ENCODE results near the gene RAB34. TPM values are rescaled to one million over a fixed set of nuclear protein-coding genes. Genes with fewer than 3 reads are reported as not detected.
A peak's percentile ranks its signal among the peaks of the same experiment; 100 is the strongest.

The RAB34 gene
- total and polyA plus RNA-seq, 2 experiments from 2014 or later: 160 to 180 TPM

DNA sequence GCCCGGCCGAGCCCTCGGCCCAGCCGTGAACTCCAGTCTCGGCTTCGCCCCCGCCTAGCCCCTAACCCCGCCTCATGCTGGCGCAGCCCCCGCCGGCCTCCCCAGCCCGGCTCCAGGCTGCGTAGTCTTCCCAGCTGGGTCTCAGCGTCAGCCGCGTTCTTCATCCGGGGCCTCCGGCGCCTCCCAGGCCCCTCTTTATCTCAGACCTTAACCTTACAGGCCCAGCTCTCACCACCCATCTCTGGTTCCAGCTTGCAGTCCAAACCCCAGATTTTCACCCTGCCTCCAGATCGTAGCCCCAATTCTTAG, 6.0 kb downstream of the RAB34 start, which contains the start of gene PROCA1:
PROCA1 (minus strand) TSS at position 166 of the 309 bp plus-strand sequence. CDS start 228 bp downstream, outside the sequence.
- Histone ChIP-seq H4K20me1 (ENCODE audit: insufficient read depth, poor library complexity, severe bottlenecking) (peaks cover 4% of the 10 kb centered on the region), H3K79me2 (peaks cover 25% of the 10 kb centered on the region), H3K27ac (peak within 1 kb of the TSS; percentile 97), H3K4me2 (peak within 1 kb of the TSS; percentile 85), H3K4me3 (peak within 1 kb of the TSS; percentile 34), H3K4me1 (ENCODE audit: insufficient read depth) (peaks cover 28% of the 10 kb centered on the region), H3K36me3 (replicated peaks; ENCODE audit: insufficient read depth, low read depth) (no peaks in the 10 kb centered on the region), H3K9me2 (replicated peaks; ENCODE audit: insufficient read depth) (no peaks in the 10 kb centered on the region), H2AFZ (peak within 1 kb of the TSS; percentile 30), H3K27me3 (no peaks in the 10 kb centered on the region), H3K9me3 (ENCODE audit: low read depth) (no peaks in the 10 kb centered on the region)
- WGBS (ENCODE audit: low lambda C conversion rate, missing lambda C conversion rate): 4% methylated on average over 16 of the region's 20 CpGs
- peak; percentile 75 for DNase-seq (ENCODE audit: low spot score)
- TF ChIP-seq EZH2 (IDR thresholded peaks at IDR 0.05; ENCODE audit: borderline replicate concordance) (no peak), EZH2phosphoT487 (IDR thresholded peaks at IDR 0.05; ENCODE audit: low read depth, severe bottlenecking, unreplicated experiment) (no peak)
- TF ChIP-seq, protein P1, sequence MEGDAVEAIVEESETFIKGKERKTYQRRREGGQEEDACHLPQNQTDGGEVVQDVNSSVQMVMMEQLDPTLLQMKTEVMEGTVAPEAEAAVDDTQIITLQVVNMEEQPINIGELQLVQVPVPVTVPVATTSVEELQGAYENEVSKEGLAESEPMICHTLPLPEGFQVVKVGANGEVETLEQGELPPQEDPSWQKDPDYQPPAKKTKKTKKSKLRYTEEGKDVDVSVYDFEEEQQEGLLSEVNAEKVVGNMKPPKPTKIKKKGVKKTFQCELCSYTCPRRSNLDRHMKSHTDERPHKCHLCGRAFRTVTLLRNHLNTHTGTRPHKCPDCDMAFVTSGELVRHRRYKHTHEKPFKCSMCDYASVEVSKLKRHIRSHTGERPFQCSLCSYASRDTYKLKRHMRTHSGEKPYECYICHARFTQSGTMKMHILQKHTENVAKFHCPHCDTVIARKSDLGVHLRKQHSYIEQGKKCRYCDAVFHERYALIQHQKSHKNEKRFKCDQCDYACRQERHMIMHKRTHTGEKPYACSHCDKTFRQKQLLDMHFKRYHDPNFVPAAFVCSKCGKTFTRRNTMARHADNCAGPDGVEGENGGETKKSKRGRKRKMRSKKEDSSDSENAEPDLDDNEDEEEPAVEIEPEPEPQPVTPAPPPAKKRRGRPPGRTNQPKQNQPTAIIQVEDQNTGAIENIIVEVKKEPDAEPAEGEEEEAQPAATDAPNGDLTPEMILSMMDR (IDR thresholded peaks at IDR 0.05; ENCODE audit: poor library complexity): no peak

DNA sequence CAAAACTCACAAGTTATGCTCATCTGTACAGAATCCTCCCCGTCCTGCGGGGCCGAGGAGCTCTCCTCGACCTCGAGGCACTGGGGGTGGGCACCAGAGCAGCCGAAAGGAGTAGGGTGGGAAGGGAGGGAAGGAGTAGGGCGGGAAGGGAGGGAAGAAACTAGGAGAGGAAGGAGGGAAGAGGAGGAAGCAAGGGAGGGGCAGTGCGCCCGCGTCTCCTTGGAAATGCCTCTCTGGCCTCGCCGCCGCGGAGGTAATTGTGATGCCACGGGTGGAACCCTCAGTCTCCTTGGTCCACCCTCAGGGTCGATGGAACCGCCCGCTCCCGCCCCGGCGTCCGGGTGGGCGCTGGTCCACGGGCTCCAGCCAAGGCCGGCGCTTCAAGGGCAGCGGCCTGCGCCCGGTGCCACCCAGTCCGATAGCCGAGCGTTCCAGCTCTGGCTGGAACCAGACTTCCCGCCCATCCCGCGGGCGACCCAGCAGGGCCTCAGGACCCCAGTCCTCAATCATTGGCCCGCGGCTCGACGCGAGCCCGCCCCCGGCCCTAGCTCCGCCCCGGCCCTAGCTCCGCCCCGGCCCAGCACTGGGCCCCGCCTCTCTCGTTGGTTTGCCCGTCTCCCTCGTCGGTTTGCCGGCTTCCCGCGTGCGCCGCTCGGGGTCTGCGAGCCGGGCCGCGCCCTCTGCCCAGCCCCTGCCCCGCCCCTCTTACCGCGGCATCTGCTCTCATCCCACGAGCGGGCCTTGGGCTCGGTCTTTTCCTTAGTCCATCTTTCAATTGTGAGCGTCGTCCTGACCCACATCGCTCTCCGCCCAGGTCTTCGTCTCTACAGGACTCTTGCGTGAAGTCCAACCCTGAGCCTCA, 6.6 kb downstream of the RAB34 start:
- no peaks in the 10 kb centered on the region for H3K36me3 ChIP-seq (replicated peaks; ENCODE audit: insufficient read depth, low read depth)
- peak overlapping the region; percentile 85 for H3K4me2 ChIP-seq
- H3K4me3 ChIP-seq: peak overlapping the region; percentile 34
- peaks cover 19% of the 10 kb centered on the region for H3K79me2 ChIP-seq
- DNase-seq (ENCODE audit: low spot score): peak; percentile 97
- no peaks in the 10 kb centered on the region for H3K9me2 ChIP-seq (replicated peaks; ENCODE audit: insufficient read depth)
- 2% methylated on average over 30 of the region's 74 CpGs for WGBS (ENCODE audit: low lambda C conversion rate, missing lambda C conversion rate)
- H4K20me1 ChIP-seq (ENCODE audit: insufficient read depth, poor library complexity, severe bottlenecking): no peaks in the 10 kb centered on the region
- peak overlapping the region; percentile 97 for H3K27ac ChIP-seq
- H3K4me1 ChIP-seq (ENCODE audit: insufficient read depth): peaks cover 24% of the 10 kb centered on the region
- H3K27me3 ChIP-seq: no peaks in the 10 kb centered on the region
- peak overlapping the region; percentile 30 for H2AFZ ChIP-seq
- TF ChIP-seq, protein P1 (IDR thresholded peaks at IDR 0.05; ENCODE audit: poor library complexity): no peak
- TF ChIP-seq EZH2 (IDR thresholded peaks at IDR 0.05; ENCODE audit: borderline replicate concordance): no peak
- no peak for TF ChIP-seq EZH2phosphoT487 (IDR thresholded peaks at IDR 0.05; ENCODE audit: low read depth, severe bottlenecking, unreplicated experiment)
- H3K9me3 ChIP-seq (ENCODE audit: low read depth): no peaks in the 10 kb centered on the region

DNA sequence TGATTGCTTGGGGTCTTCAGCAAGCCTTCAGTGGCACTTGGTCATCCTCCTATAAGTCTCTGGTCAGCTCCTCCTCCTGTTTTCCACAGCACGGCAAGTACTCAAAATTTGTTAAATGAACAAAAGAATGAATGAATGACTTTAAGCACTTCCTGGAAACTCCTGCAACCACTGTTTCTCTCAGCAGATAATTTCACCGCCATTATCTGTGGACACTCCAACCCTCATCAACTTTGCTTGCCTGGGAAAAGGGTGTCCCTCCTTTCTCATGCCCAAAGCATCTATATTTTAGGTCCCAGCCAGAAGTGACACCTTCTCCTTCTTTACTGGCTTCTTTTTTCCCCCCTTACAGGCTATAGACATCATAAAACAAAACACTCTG, 10.3 kb downstream of the RAB34 start:
- Histone ChIP-seq H3K4me2 (no peak overlapping the region), H3K9me2 (replicated peaks; ENCODE audit: insufficient read depth) (no peaks in the 10 kb centered on the region), H2AFZ (no peak overlapping the region), H3K36me3 (replicated peaks; ENCODE audit: insufficient read depth, low read depth) (no peaks in the 10 kb centered on the region), H4K20me1 (ENCODE audit: insufficient read depth, poor library complexity, severe bottlenecking) (no peaks in the 10 kb centered on the region), H3K9me3 (ENCODE audit: low read depth) (no peaks in the 10 kb centered on the region), H3K27ac (no peak overlapping the region), H3K4me1 (ENCODE audit: insufficient read depth) (peaks cover 18% of the 10 kb centered on the region), H3K79me2 (peaks cover 11% of the 10 kb centered on the region), H3K27me3 (no peaks in the 10 kb centered on the region), H3K4me3 (no peak overlapping the region)
- 92% methylated on average over 2 of the region's 2 CpGs for whole genome bisulfite sequencing (ENCODE audit: low lambda C conversion rate, missing lambda C conversion rate)
- TF ChIP-seq EZH2 (IDR thresholded peaks at IDR 0.05; ENCODE audit: borderline replicate concordance) (no peak), EZH2phosphoT487 (IDR thresholded peaks at IDR 0.05; ENCODE audit: low read depth, severe bottlenecking, unreplicated experiment) (no peak)
- TF ChIP-seq, protein P1 (IDR thresholded peaks at IDR 0.05; ENCODE audit: poor library complexity): no peak
- DNase-seq (ENCODE audit: low spot score): no peak
